HCT116 (cell line): ENCODE measurements around the gene DNAH9. TPM values are rescaled to one million over a fixed set of nuclear protein-coding genes. Genes with fewer than 3 reads are reported as not detected.

ENCODE experiments used
- ATAC-seq: fragments of 200-7000 bp; cut with Tn5 transposase; 2 replicates; pipeline ENCODE4 v1.9.1; 2020; ENCODE audit warnings: mild to moderate bottlenecking, moderate library complexity
- BruUV-seq: library from RNA; stranded (reverse); fragments of 400-500 nt; replicated peaks from 2 replicates; lab custom pipeline; 2021; lab: Mats Ljungman, UMichigan
- CTCF ChIA-PET: fragments of 300-600 bp; sonication (Branson Sonifier 250); formaldehyde crosslinking; loops from one replicate; lab custom pipeline; 2021; ENCODE audit warnings: antibody characterized with exemption; lab: Charles Lee
- POLR2A ChIA-PET: fragments of 300-600, 350-600 bp; sonication (Branson Sonifier 250); formaldehyde crosslinking; loops from one replicate; lab custom pipeline; 2021; ENCODE audit warnings: antibody characterized with exemption; lab: Charles Lee
- RAD21 ChIA-PET, 2 experiments: fragments of 300-600 bp; sonication (Branson Sonifier 250); formaldehyde crosslinking; loops; one replicate each; lab custom pipeline; 2023; ENCODE audit warnings: low total read pairs in 2 of 2; ENCODE audit not compliant: uncharacterized antibody in 2 of 2, unreplicated experiment in 2 of 2, low non-redundant PET in 1 of 2; lab: Charles Lee
- DNase-seq: peaks from one replicate; pipeline ENCODE4 v3.0.0-alpha.2; 2010; ENCODE audit warnings: low read depth, low spot score
- H2AFZ ChIP-seq: fragments of 200-600 bp; shearing (Covaris generic), sonication (generic); 2 replicates; pipeline ENCODE4 v1.6.1; 2017; ENCODE audit warnings: low read depth, mixed run types, mixed read lengths, antibody characterized with exemption, low read length; ENCODE audit not compliant: poor library complexity, severe bottlenecking
- H3K27ac ChIP-seq: 2 replicates; pipeline ENCODE4 v1.5.1; 2012; ENCODE audit warnings: low read depth, low read length
- H3K27me3 ChIP-seq: fragments of 200-600 bp; sonication (generic); 2 replicates; pipeline ENCODE4 v1.6.1; 2016; ENCODE audit warnings: mixed run types, low read length, mixed read lengths; ENCODE audit not compliant: insufficient read depth
- H3K36me3 ChIP-seq, 2 experiments: fragments of 200-500 bp in 1 of 2; fragments of 200-600 bp in 1 of 2; sonication (Bioruptor generic) in 1 of 2; sonication (generic) in 1 of 2; 2 replicates each; pipeline versions ENCODE4 v1.5.1 to v1.6.1; 2014 to 2016; ENCODE audit warnings: low read length in 2 of 2, inconsistent platforms in 1 of 2, mixed read lengths in 1 of 2, mixed run types in 1 of 2; ENCODE audit not compliant: insufficient read depth in 2 of 2, control insufficient read depth in 1 of 2
- H3K4me1 ChIP-seq, 2 experiments: fragments of 200-600 bp in 1 of 2; sonication (generic) in 1 of 2; 2 replicates each; pipeline versions ENCODE4 v1.5.1 to v1.6.1; 2012 to 2017; ENCODE audit warnings: low read length in 2 of 2, inconsistent platforms in 1 of 2, mild to moderate bottlenecking in 1 of 2, mixed read lengths in 1 of 2, mixed run types in 1 of 2, moderate library complexity in 1 of 2; ENCODE audit not compliant: insufficient read depth in 2 of 2, control insufficient read depth in 1 of 2
- H3K4me2 ChIP-seq: fragments of 200-600 bp; sonication (generic); 2 replicates; pipeline ENCODE4 v1.6.1; 2017; ENCODE audit warnings: mixed run types, low read length, mixed read lengths
- H3K4me3 ChIP-seq, 2 experiments: fragments of 200-600 bp in 1 of 2; sonication (generic) in 1 of 2; replicated peaks in 1 of 2; 2 replicates each; pipeline ENCODE4 v1.5.1; 2011 to 2016; ENCODE audit warnings: low read length in 2 of 2, control low read depth in 1 of 2, low read depth in 1 of 2, mild to moderate bottlenecking in 1 of 2, mixed read lengths in 1 of 2, mixed run types in 1 of 2
- H3K79me2 ChIP-seq: fragments of 200-600 bp; sonication (generic); 2 replicates; pipeline ENCODE4 v1.6.1; 2017; ENCODE audit warnings: mild to moderate bottlenecking, mixed run types, low read length, moderate library complexity, mixed read lengths; ENCODE audit not compliant: insufficient read depth
- H3K9ac ChIP-seq: fragments of 200-600 bp; sonication (generic); 2 replicates; pipeline ENCODE4 v1.6.1; 2016; ENCODE audit warnings: low read length, mixed read lengths
- H3K9me2 ChIP-seq: fragments of 200-600 bp; sonication (generic), shearing (Covaris generic); 2 replicates; pipeline ENCODE4 v1.6.1; 2017; ENCODE audit warnings: mixed run types, mild to moderate bottlenecking, moderate library complexity; ENCODE audit not compliant: insufficient read depth
- H3K9me3 ChIP-seq, 2 experiments: fragments of 200-500 bp in 1 of 2; fragments of 200-600 bp in 1 of 2; sonication (Bioruptor generic) in 1 of 2; sonication (generic) in 1 of 2; 2 replicates each; pipeline ENCODE4 v1.6.1; 2014 to 2017; ENCODE audit warnings: low read length in 2 of 2, mixed read lengths in 2 of 2, inconsistent platforms in 1 of 2, low read depth in 1 of 2, mild to moderate bottlenecking in 1 of 2, mixed run types in 1 of 2, moderate library complexity in 1 of 2; ENCODE audit not compliant: control insufficient read depth in 1 of 2, insufficient read depth in 1 of 2
- H4K20me1 ChIP-seq: fragments of 200-600 bp; sonication (generic), shearing (Covaris generic); 2 replicates; pipeline ENCODE4 v1.6.1; 2017; ENCODE audit warnings: mixed run types, mild to moderate bottlenecking, moderate library complexity; ENCODE audit not compliant: insufficient read depth
- CBX3 ChIP-seq: IDR thresholded peaks from 2 replicates; pipeline ENCODE4 v1.6.1; 2012; ENCODE audit warnings: low read depth
- EGR1 ChIP-seq: IDR thresholded peaks from 2 replicates; pipeline ENCODE4 v1.6.1; 2012; ENCODE audit warnings: low read depth
- ELF1 ChIP-seq: IDR thresholded peaks from 2 replicates; pipeline ENCODE4 v1.6.1; 2012; ENCODE audit warnings: low read depth, borderline replicate concordance
- EZH2 ChIP-seq: fragments of 200-600 bp; sonication (generic); IDR thresholded peaks from 2 replicates; pipeline ENCODE4 v1.6.1; 2017; ENCODE audit warnings: antibody characterized with exemption, mixed run types
- EZH2phosphoT487 ChIP-seq: fragments of 200-600 bp; IDR thresholded peaks from 2 replicates; pipeline ENCODE4 v1.6.1; 2018; ENCODE audit warnings: antibody characterized with exemption, borderline replicate concordance
- FOSL1 ChIP-seq: IDR thresholded peaks from 2 replicates; pipeline ENCODE4 v1.6.1; 2012; ENCODE audit warnings: low read depth
- POLR2A ChIP-seq: IDR thresholded peaks from 2 replicates; pipeline ENCODE4 v1.7.0; 2011; ENCODE audit warnings: borderline replicate concordance; ENCODE audit not compliant: insufficient read depth, insufficient read length; ENCODE audit errors: extremely low read depth
- POLR2AphosphoS5 ChIP-seq: IDR thresholded peaks from 2 replicates; pipeline ENCODE4 v1.6.1; 2011; ENCODE audit warnings: mild to moderate bottlenecking, low read depth, low read length, moderate library complexity
- RAD21 ChIP-seq: IDR thresholded peaks from 2 replicates; pipeline ENCODE4 v1.6.1; 2012; ENCODE audit warnings: low read depth, mild to moderate bottlenecking
- SIN3A ChIP-seq: IDR thresholded peaks from 2 replicates; pipeline ENCODE4 v1.6.1; 2012; ENCODE audit warnings: low read depth
- SP1 ChIP-seq: IDR thresholded peaks from 2 replicates; pipeline ENCODE4 v1.6.1; 2012; ENCODE audit warnings: low read depth
- SRF ChIP-seq: IDR thresholded peaks from 2 replicates; pipeline ENCODE4 v1.6.1; 2012; ENCODE audit warnings: low read depth
- YY1 ChIP-seq: IDR thresholded peaks from 2 replicates; pipeline ENCODE4 v1.6.1; 2011; ENCODE audit warnings: low read length, low read depth, moderate library complexity, mild to moderate bottlenecking; ENCODE audit not compliant: insufficient replicate concordance; ENCODE audit errors: extremely low read depth
- ZFX ChIP-seq: fragments of 450-650 bp; IDR thresholded peaks from 2 replicates; pipeline ENCODE4 v1.6.1; 2017
- ZNF274 ChIP-seq: fragments of 200-500 bp; sonication (Bioruptor generic); IDR thresholded peaks from 2 replicates; pipeline ENCODE4 v1.6.1; 2014; ENCODE audit warnings: mild to moderate bottlenecking, low read depth, low read length, inconsistent platforms
- intact Hi-C: fragments of 100-400 bp; cut with micrococcal nuclease; formaldehyde crosslinking; loops from 2 replicates; pipeline ENCODE4 v1.10.0; 2022
- total RNA-seq: library from RNA; stranded (reverse); gene quantifications from one replicate; pipeline ENCODE4 v1.2.1, GENCODE V29; 2021; ENCODE audit not compliant: unreplicated experiment
- TF ChIP-seq, protein P1 (sequence below): IDR thresholded peaks from 2 replicates; pipeline ENCODE4 v1.6.1; 2011; ENCODE audit warnings: mild to moderate bottlenecking, low read length, moderate library complexity; ENCODE audit not compliant: insufficient replicate concordance; ENCODE audit errors: extremely low read depth
- TF ChIP-seq, protein P2 (sequence below), 3 experiments: fragments of 200-600 bp in 1 of 3; sonication (generic) in 1 of 3; IDR thresholded peaks in 2 of 3; conservative IDR thresholded peaks in 1 of 3; 2 replicates each; pipeline ENCODE4 v1.5.1; 2012 to 2017; ENCODE audit warnings: low read depth in 2 of 3, low read length in 2 of 3, antibody characterized with exemption in 1 of 3, borderline replicate concordance in 1 of 3, control low read depth in 1 of 3, mild to moderate bottlenecking in 1 of 3, mixed read lengths in 1 of 3, mixed run types in 1 of 3, moderate library complexity in 1 of 3; ENCODE audit not compliant: insufficient read depth in 1 of 3
- TF ChIP-seq, protein P3 (sequence below): IDR thresholded peaks from 2 replicates; pipeline ENCODE4 v1.6.1; 2012; ENCODE audit warnings: low read depth
- TF ChIP-seq, protein P4 (sequence below): IDR thresholded peaks from 2 replicates; pipeline ENCODE4 v1.6.1; 2012

DNAH9 gene
- total RNA-seq, 1 experiment from 2014 or later = not detected

DNA sequence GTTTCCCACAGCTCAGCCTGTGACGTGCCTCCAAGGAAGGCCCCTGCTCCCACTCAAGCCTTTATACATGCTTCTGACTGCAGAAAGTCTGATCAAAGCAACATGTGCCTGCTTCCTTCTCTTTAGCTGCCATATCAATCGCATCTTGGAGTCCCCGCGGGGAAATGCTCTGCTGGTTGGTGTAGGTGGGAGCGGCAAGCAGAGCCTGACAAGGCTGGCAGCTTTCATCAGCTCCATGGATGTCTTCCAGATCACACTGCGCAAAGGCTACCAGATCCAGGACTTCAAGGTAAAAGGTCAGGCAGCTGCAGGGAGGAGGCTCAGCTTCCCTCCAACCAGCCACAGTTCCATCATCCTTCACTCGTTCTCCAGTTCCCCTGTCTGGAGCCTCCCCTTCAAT is 209.3 kb downstream of the DNAH9 start:
- BruUV-seq = no TSS peak
- H3K79me2 ChIP-seq = no peaks in the 10 kb centered on the region
- ChIA-PET RAD21 (no interaction called here), CTCF (no interaction called here), POLR2A (no interaction called here)
- no peak overlapping the region for H3K27ac ChIP-seq
- no peaks in the 10 kb centered on the region for H3K36me3 ChIP-seq
- no peaks in the 10 kb centered on the region for H3K9me3 ChIP-seq
- H3K9ac ChIP-seq = no peak overlapping the region
- no peaks in the 10 kb centered on the region for H3K9me2 ChIP-seq
- no peaks in the 10 kb centered on the region for H3K4me1 ChIP-seq
- no peak overlapping the region for H2AFZ ChIP-seq
- no peak for TF ChIP-seq CBX3
- no peak for TF ChIP-seq ELF1
- no peak for TF ChIP-seq EGR1
- TF ChIP-seq, protein P1, sequence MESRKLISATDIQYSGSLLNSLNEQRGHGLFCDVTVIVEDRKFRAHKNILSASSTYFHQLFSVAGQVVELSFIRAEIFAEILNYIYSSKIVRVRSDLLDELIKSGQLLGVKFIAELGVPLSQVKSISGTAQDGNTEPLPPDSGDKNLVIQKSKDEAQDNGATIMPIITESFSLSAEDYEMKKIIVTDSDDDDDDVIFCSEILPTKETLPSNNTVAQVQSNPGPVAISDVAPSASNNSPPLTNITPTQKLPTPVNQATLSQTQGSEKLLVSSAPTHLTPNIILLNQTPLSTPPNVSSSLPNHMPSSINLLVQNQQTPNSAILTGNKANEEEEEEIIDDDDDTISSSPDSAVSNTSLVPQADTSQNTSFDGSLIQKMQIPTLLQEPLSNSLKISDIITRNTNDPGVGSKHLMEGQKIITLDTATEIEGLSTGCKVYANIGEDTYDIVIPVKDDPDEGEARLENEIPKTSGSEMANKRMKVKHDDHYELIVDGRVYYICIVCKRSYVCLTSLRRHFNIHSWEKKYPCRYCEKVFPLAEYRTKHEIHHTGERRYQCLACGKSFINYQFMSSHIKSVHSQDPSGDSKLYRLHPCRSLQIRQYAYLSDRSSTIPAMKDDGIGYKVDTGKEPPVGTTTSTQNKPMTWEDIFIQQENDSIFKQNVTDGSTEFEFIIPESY = no peak
- TF ChIP-seq, protein P2, sequence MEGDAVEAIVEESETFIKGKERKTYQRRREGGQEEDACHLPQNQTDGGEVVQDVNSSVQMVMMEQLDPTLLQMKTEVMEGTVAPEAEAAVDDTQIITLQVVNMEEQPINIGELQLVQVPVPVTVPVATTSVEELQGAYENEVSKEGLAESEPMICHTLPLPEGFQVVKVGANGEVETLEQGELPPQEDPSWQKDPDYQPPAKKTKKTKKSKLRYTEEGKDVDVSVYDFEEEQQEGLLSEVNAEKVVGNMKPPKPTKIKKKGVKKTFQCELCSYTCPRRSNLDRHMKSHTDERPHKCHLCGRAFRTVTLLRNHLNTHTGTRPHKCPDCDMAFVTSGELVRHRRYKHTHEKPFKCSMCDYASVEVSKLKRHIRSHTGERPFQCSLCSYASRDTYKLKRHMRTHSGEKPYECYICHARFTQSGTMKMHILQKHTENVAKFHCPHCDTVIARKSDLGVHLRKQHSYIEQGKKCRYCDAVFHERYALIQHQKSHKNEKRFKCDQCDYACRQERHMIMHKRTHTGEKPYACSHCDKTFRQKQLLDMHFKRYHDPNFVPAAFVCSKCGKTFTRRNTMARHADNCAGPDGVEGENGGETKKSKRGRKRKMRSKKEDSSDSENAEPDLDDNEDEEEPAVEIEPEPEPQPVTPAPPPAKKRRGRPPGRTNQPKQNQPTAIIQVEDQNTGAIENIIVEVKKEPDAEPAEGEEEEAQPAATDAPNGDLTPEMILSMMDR (IDR thresholded peaks at IDR 0.05 in 2 of 3, conservative IDR thresholded peaks at IDR 0.05 in 1 of 3; ENCODE audit: borderline replicate concordance in 1 of 3, insufficient read depth in 1 of 3, low read depth in 2 of 3, low read length in 2 of 3) = no peak
- TF ChIP-seq YY1 = no peak
- no peak for TF ChIP-seq POLR2A
- no peak for TF ChIP-seq EZH2phosphoT487
- TF ChIP-seq SRF = no peak
- TF ChIP-seq EZH2 = no peak
- no peak for TF ChIP-seq SP1
- TF ChIP-seq SIN3A = no peak
- TF ChIP-seq ZFX = no peak
- TF ChIP-seq RAD21 = no peak
- no peak for TF ChIP-seq FOSL1
- TF ChIP-seq, protein P3, sequence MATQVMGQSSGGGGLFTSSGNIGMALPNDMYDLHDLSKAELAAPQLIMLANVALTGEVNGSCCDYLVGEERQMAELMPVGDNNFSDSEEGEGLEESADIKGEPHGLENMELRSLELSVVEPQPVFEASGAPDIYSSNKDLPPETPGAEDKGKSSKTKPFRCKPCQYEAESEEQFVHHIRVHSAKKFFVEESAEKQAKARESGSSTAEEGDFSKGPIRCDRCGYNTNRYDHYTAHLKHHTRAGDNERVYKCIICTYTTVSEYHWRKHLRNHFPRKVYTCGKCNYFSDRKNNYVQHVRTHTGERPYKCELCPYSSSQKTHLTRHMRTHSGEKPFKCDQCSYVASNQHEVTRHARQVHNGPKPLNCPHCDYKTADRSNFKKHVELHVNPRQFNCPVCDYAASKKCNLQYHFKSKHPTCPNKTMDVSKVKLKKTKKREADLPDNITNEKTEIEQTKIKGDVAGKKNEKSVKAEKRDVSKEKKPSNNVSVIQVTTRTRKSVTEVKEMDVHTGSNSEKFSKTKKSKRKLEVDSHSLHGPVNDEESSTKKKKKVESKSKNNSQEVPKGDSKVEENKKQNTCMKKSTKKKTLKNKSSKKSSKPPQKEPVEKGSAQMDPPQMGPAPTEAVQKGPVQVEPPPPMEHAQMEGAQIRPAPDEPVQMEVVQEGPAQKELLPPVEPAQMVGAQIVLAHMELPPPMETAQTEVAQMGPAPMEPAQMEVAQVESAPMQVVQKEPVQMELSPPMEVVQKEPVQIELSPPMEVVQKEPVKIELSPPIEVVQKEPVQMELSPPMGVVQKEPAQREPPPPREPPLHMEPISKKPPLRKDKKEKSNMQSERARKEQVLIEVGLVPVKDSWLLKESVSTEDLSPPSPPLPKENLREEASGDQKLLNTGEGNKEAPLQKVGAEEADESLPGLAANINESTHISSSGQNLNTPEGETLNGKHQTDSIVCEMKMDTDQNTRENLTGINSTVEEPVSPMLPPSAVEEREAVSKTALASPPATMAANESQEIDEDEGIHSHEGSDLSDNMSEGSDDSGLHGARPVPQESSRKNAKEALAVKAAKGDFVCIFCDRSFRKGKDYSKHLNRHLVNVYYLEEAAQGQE = no peak
- TF ChIP-seq, protein P4, sequence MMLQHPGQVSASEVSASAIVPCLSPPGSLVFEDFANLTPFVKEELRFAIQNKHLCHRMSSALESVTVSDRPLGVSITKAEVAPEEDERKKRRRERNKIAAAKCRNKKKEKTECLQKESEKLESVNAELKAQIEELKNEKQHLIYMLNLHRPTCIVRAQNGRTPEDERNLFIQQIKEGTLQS = no peak
- TF ChIP-seq POLR2AphosphoS5 = no peak
- no peak for TF ChIP-seq ZNF274
- ATAC-seq = no peak
- intact Hi-C loops = no loop called here
- H3K27me3 ChIP-seq = peaks cover 4% of the 10 kb centered on the region; the same call in 1 of the 2 replicates
- no peak overlapping the region for H3K4me3 ChIP-seq
- no peak overlapping the region for H3K4me2 ChIP-seq
- DNase-seq = no peak
- H4K20me1 ChIP-seq = no peaks in the 10 kb centered on the region
